GM19324 (cell line): Measurements from ENCODE around the gene BMP7.
"Not testable (repeated sequence)": the region's sequence is repeated elsewhere in the genome, so short reads cannot be mapped to it uniquely, and the experiment has no call there.

Source experiments
- ATAC-seq: cut with Tn5 transposase; IDR thresholded peaks from one replicate; pipeline ENCODE4 v1.9.1; 2021; ENCODE audit warnings: mild to moderate bottlenecking, moderate library complexity; ENCODE audit not compliant: unreplicated experiment, low FRiP score

Gene BMP7

GRCh38 chr20:57252559-57253162, 13.8 kb downstream of the BMP7 start:
- ATAC-seq = no peak

DNA sequence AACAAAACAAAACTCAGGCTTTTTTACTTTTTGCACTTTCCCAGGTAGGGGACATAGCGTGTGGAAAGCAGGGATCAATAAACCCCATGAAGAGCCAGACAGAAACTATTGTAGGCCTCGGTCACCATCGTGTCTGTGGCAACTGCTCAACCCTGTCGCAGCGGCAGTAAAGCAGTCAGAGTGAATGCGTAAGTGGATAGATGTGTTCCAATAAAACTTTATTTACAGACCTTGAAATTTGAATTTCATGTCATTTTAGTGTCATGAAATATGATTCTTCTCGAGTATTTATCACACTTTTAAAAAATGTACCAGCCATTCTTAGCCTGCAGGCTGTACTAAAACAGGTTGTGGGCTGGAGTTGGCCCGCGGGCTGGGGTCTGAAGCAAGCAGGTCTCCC, 14.5 kb downstream of the BMP7 start:
- no peak for ATAC-seq

- no peak for ATAC-seq
These were observed 15.1 kb downstream of the BMP7 start for GRCh38 chr20:57251344-57251743.

DNA sequence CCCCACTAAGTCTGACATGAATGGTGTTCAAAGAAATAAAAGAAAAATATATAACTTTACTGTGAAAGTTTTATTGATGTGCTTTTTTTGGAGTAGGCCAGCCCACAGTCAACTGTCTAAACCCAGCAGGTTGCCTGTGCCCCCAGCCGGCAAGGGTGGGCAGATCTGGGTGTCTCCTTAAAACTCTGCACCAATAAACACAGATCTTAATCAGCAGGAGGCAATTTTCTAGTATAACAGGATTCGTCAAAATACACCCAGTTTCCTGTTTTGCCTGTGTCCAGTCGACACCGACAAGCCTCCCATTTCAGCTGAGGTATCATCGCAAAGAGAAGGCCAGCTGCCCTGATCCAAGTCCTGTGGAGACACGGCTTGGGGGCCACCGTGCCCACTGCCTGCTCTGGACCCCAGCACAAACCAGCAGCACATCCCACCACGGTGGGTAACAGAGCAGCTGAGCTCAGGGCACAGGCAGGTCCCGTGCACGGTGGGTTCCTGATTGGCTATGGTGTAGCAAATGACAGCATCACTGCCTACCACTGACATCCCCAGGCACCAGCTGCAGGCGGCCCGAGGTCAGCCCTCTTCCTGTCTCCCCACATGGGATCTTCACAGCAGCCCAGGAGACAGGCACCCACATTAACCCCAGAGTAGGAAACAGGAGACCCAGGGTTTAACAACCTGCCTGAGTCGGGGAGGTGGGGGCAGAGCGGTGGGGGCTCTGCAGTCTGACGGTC, 15.7 kb downstream of the BMP7 start:
- ATAC-seq = no peak

GRCh38 chr20:57249772-57250171, 16.7 kb downstream of the BMP7 start:
- ATAC-seq = no peak

DNA sequence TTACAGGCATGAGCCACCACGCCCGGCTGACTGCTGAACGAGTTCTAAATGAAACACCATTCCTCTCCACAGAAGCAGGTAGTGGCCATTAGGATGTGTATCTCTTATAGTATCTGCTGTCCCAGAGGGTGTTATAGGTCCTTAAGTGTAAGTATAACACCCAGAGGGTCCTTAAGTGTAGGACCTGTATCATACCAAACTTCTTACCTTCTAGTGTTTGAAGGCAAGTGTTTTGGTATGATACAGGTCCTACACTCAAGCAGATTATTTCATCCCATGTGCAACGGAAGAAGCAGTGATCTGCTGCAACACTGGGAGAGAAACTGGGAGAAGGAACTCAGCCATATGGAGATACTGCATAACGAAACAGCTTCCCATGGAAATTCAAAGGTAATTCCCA, 17.4 kb downstream of the BMP7 start:
- no peak for ATAC-seq

GRCh38 chr20:57248132-57248797, 18.2 kb downstream of the BMP7 start:
- no peak for ATAC-seq

- no peak for ATAC-seq
These were observed 19.0 kb downstream of the BMP7 start for GRCh38 chr20:57247292-57247965.

DNA sequence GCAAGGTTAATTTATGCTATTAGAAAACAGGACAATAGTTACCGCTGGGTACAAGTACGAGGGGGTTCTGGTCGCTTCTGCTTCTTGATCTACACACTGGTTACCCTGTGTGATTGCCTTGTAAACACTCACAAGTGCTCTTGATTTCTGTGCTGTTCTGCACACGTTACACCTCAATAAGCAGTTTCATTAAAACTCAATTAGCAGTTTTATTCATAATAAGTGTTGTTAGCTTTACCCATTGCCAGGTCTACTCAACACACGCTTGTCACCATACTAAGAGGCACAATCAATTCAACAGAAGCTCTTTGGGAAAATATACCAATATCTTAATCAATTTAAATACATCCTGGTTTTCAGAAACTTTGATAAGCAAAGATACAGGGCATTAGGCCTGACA, 20.4 kb downstream of the BMP7 start:
- no peak for ATAC-seq

DNA sequence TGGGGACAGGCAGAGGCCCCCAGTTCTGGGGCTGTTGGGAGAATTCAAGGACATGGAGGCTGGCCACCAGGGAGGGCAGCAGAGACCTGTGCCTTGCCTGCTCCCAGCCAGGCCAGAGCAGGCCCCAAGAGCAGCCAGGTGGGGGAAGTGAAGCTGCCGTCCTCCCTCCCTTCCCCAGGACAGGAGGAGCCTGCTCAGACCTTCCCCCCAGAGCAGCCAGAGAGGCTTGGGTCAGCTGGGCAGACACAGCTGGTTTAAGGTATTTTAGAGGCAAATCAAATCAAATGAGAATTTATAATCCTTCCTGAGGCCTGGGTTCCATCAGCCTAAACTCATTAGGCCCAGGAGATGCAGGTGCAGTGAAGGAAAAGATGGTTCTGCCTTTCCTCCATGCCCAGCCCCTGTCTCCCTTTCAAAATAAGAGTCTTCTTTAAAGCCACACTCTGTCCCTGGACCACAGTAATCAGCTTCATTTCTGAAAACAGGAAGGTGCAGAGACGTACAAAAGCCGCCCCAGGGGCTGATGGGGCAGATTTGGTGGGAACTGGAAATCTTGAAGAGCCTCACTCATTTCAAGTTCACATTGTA, 21.7 kb downstream of the BMP7 start:
- ATAC-seq = no peak

DNA sequence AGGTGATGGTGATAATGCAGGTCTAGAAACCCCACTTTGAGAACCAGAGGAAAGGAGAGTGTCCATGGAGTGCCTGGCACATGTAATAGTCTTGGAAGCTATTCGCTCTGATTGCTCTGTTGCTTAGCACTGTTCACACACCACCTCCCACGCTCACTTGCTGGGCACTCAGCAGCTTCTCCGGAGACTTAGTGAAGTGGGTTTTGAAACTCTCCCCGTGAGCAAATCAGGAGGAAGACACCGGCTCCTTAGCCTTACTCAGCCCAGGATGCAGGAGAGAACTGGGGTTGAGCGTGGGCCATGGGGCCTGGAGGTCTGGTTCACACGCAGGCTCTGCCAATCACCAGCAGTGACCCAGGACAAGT, 22.2 kb downstream of the BMP7 start:
- ATAC-seq = no peak

GRCh38 chr20:57243480-57244220, 22.8 kb downstream of the BMP7 start:
- ATAC-seq = no peak

DNA sequence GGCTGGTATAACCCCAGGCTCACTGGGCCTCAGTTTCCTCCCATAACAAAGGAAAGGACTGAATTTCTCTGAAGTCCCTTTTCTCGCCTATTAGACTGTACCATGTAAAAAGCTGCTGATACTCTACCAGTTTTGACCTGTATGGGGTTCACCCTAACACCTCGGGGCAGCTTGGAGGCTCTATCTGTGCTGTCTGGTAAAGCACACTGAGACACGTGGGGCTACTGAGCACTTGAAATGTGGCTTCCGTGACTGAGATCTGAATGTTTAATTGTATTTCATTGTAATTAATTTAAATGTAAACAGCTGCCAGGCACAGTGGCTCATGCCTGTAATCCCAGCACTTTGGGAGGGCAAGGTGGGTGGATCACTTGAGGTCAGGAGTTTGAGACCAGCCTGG, 24.0 kb downstream of the BMP7 start:
- ATAC-seq = no peak

- no peak for ATAC-seq
These were observed 25.0 kb downstream of the BMP7 start for GRCh38 chr20:57241363-57241991.

GRCh38 chr20:57240581-57241362, 25.7 kb downstream of the BMP7 start:
- no peak for ATAC-seq

GRCh38 chr20:57239725-57240124, 26.7 kb downstream of the BMP7 start:
- ATAC-seq = not testable (repeated sequence)

GRCh38 chr20:57239324-57239723, 27.1 kb downstream of the BMP7 start:
- ATAC-seq = not testable (repeated sequence)

GRCh38 chr20:57238089-57238488, 28.4 kb downstream of the BMP7 start:
- no peak for ATAC-seq

DNA sequence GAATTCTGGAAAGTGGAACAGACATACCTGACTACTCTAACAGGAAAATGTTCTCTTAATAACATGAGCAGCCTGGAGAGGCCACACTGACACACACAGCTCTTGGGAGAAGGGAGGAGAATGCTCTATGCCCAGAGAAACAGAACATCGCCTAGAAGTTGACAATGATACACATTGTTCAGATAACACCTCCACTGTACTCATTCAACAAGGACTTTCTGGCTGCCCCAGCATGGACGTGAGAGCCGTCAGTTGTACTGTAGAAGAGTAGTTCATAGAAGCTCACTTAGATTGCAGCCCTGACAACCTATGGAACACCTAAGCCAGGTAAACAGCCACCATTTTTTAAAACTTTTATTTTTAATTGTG, 28.9 kb downstream of the BMP7 start:
- no peak for ATAC-seq
